Measurements from ENCODE around the gene SRGAP2C. TPM values are rescaled to one million over a fixed set of nuclear protein-coding genes. Genes with fewer than 3 reads are reported as not detected.
A peak's percentile ranks its signal among the peaks of the same experiment; 100 is the strongest.
"Not testable (repeated sequence)": the region's sequence is repeated elsewhere in the genome, so short reads cannot be mapped to it uniquely, and the experiment has no call there.

SRGAP2C gene
- 49.9 and 54.0 TPM in 2 replicates for total RNA-seq (2021)
- percentile 82 among the genes with signal in this experiment for Bru-seq, nascent RNA
- BruChase-seq, experiment 1, labeled RNA remaining after a 2-hour chase = percentile 69 among the genes with signal in this experiment
- BruChase-seq, experiment 2, labeled RNA remaining after a 6-hour chase = percentile 64 among the genes with signal in this experiment
- long read RNA-seq, full-length matches to known transcripts = 22 of 50 reads
- long read RNA-seq, partial matches to known transcripts = 7 of 50 reads
- long read RNA-seq, other reads (novel, unspliced or antisense) = 21 of 50 reads

GRCh38 chr1:121184290-121185127, at the start of gene SRGAP2C, which contains the start of gene FAM72B:
SRGAP2C (plus strand) TSS chr1:121184975; CDS start chr1:121187447, 2,472 bp downstream.
FAM72B (minus strand) TSS chr1:121184340; CDS start chr1:121183489, 851 bp downstream.
- intact Hi-C loops (cut with micrococcal nuclease; ENCODE audit: unreplicated experiment); H2AFZ ChIP-seq; H3K36me3 ChIP-seq (ENCODE audit: low read depth); H3K27me3 ChIP-seq (ENCODE audit: insufficient read depth, low read depth); H3K4me1 ChIP-seq (replicated peaks; ENCODE audit: insufficient read depth); BruUV-seq (replicated peaks); H3K9me2 ChIP-seq (ENCODE audit: insufficient read depth); H3K9me3 ChIP-seq (ENCODE audit: insufficient read depth, low read depth); CTCF ChIA-PET; H3F3A ChIP-seq (ENCODE audit: insufficient read depth, low read depth); H4K20me1 ChIP-seq (ENCODE audit: insufficient read depth); H3K79me2 ChIP-seq (ENCODE audit: low read depth): not testable (repeated sequence)
- H3K4me3 ChIP-seq = peak within 1 kb of the TSS; percentile 65
- peak within 1 kb of the TSS; percentile 90 for H3K4me2 ChIP-seq
- H3K27ac ChIP-seq = 0 out of 2 replicates have a peak within 1 kb of the TSS, but pooled peaks have one; percentile 45
- DNase-seq = peak; percentile 96 to 100
- POLR2A ChIA-PET (ENCODE audit: unreplicated experiment) = interaction anchor here (0.6 kb wide), 1 partner anchor 259 kb away, joined by 5 read pairs; no protein-coding TSS in a partner anchor

GRCh38 chr1:121140393-121140792, 44.4 kb upstream of the SRGAP2C start:
- H3K4me2 ChIP-seq; POLR2A ChIA-PET (ENCODE audit: unreplicated experiment); intact Hi-C loops (cut with micrococcal nuclease; ENCODE audit: unreplicated experiment); H3K4me3 ChIP-seq; H3K79me2 ChIP-seq (ENCODE audit: low read depth); H3K9me2 ChIP-seq (ENCODE audit: insufficient read depth); DNase-seq; H4K20me1 ChIP-seq (ENCODE audit: insufficient read depth); H2AFZ ChIP-seq; H3K27me3 ChIP-seq (ENCODE audit: insufficient read depth, low read depth); H3K9me3 ChIP-seq (ENCODE audit: insufficient read depth, low read depth); H3K27ac ChIP-seq; CTCF ChIA-PET; H3K36me3 ChIP-seq (ENCODE audit: low read depth); H3K4me1 ChIP-seq (replicated peaks; ENCODE audit: insufficient read depth); BruUV-seq (replicated peaks); H3F3A ChIP-seq (ENCODE audit: insufficient read depth, low read depth): not testable (repeated sequence)

GRCh38 chr1:121148489-121149190, 36.1 kb upstream of the SRGAP2C start:
- H3K4me3 ChIP-seq; DNase-seq; H3K79me2 ChIP-seq (ENCODE audit: low read depth); H3K4me1 ChIP-seq (replicated peaks; ENCODE audit: insufficient read depth); CTCF ChIA-PET; H3K9me2 ChIP-seq (ENCODE audit: insufficient read depth); BruUV-seq (replicated peaks); H3F3A ChIP-seq (ENCODE audit: insufficient read depth, low read depth); H3K9me3 ChIP-seq (ENCODE audit: insufficient read depth, low read depth); POLR2A ChIA-PET (ENCODE audit: unreplicated experiment); H4K20me1 ChIP-seq (ENCODE audit: insufficient read depth); H3K36me3 ChIP-seq (ENCODE audit: low read depth); H3K4me2 ChIP-seq; intact Hi-C loops (cut with micrococcal nuclease; ENCODE audit: unreplicated experiment); H3K27ac ChIP-seq; H3K27me3 ChIP-seq (ENCODE audit: insufficient read depth, low read depth); H2AFZ ChIP-seq: not testable (repeated sequence)

- H3F3A ChIP-seq (ENCODE audit: insufficient read depth, low read depth); intact Hi-C loops (cut with micrococcal nuclease; ENCODE audit: unreplicated experiment); H3K36me3 ChIP-seq (ENCODE audit: low read depth); H2AFZ ChIP-seq; H3K27me3 ChIP-seq (ENCODE audit: insufficient read depth, low read depth); H3K4me3 ChIP-seq; H4K20me1 ChIP-seq (ENCODE audit: insufficient read depth); H3K9me3 ChIP-seq (ENCODE audit: insufficient read depth, low read depth); H3K9me2 ChIP-seq (ENCODE audit: insufficient read depth); BruUV-seq (replicated peaks); H3K27ac ChIP-seq; H3K79me2 ChIP-seq (ENCODE audit: low read depth); DNase-seq; CTCF ChIA-PET; H3K4me2 ChIP-seq; H3K4me1 ChIP-seq (replicated peaks; ENCODE audit: insufficient read depth); POLR2A ChIA-PET (ENCODE audit: unreplicated experiment): not testable (repeated sequence)
These were observed 33.5 kb upstream of the SRGAP2C start for GRCh38 chr1:121151294-121151693.

GRCh38 chr1:121152788-121153187, 32.0 kb upstream of the SRGAP2C start:
- H3K79me2 ChIP-seq (ENCODE audit: low read depth); H2AFZ ChIP-seq; H3K27me3 ChIP-seq (ENCODE audit: insufficient read depth, low read depth); H4K20me1 ChIP-seq (ENCODE audit: insufficient read depth); H3K4me2 ChIP-seq; H3F3A ChIP-seq (ENCODE audit: insufficient read depth, low read depth); H3K27ac ChIP-seq; H3K4me3 ChIP-seq; H3K36me3 ChIP-seq (ENCODE audit: low read depth); intact Hi-C loops (cut with micrococcal nuclease; ENCODE audit: unreplicated experiment); CTCF ChIA-PET; POLR2A ChIA-PET (ENCODE audit: unreplicated experiment); DNase-seq; H3K9me2 ChIP-seq (ENCODE audit: insufficient read depth); BruUV-seq (replicated peaks); H3K9me3 ChIP-seq (ENCODE audit: insufficient read depth, low read depth); H3K4me1 ChIP-seq (replicated peaks; ENCODE audit: insufficient read depth): not testable (repeated sequence)

- intact Hi-C loops (cut with micrococcal nuclease; ENCODE audit: unreplicated experiment); H2AFZ ChIP-seq; H3K9me3 ChIP-seq (ENCODE audit: insufficient read depth, low read depth); H3F3A ChIP-seq (ENCODE audit: insufficient read depth, low read depth); H3K4me1 ChIP-seq (replicated peaks; ENCODE audit: insufficient read depth); H4K20me1 ChIP-seq (ENCODE audit: insufficient read depth); H3K9me2 ChIP-seq (ENCODE audit: insufficient read depth); POLR2A ChIA-PET (ENCODE audit: unreplicated experiment); H3K4me2 ChIP-seq; DNase-seq; H3K4me3 ChIP-seq; BruUV-seq (replicated peaks); CTCF ChIA-PET; H3K27ac ChIP-seq; H3K27me3 ChIP-seq (ENCODE audit: insufficient read depth, low read depth); H3K79me2 ChIP-seq (ENCODE audit: low read depth); H3K36me3 ChIP-seq (ENCODE audit: low read depth): not testable (repeated sequence)
These were observed 30.0 kb upstream of the SRGAP2C start for GRCh38 chr1:121154811-121155210.

Data from PC-9 (cell line).